Endothelial cell of umbilical vein (primary cell): ENCODE data around the gene ADCY9.

Experiments used
- EZH2 ChIP-seq: IDR thresholded peaks from 2 replicates; pipeline ENCODE4 v1.6.1; 2012; ENCODE audit warnings: borderline replicate concordance, low read depth, mild to moderate bottlenecking, moderate library complexity, low read length, inconsistent platforms; ENCODE audit not compliant: severe bottlenecking
- GATA2 ChIP-seq: IDR thresholded peaks from 2 replicates; pipeline ENCODE4 v1.7.0; 2011; ENCODE audit warnings: low read depth, mild to moderate bottlenecking, moderate library complexity, mixed read lengths, low read length; ENCODE audit not compliant: insufficient read length, insufficient read depth
- POLR2A ChIP-seq: IDR thresholded peaks from 2 replicates; pipeline ENCODE4 v1.6.1; 2012; ENCODE audit warnings: low read depth, mild to moderate bottlenecking, control low read depth, low read length
- POLR2AphosphoS5 ChIP-seq: IDR thresholded peaks from 2 replicates; pipeline ENCODE4 v1.6.1; 2012; ENCODE audit warnings: low read depth, mild to moderate bottlenecking, control low read depth, low read length, moderate library complexity; ENCODE audit not compliant: insufficient read depth
- TF ChIP-seq, protein P1 (sequence below), 2 donors: IDR thresholded peaks; 1 replicate in 1 of 2; 2 replicates in 1 of 2; pipeline ENCODE4 v1.5.1; 2011; ENCODE audit warnings: low read length in 2 of 2, mild to moderate bottlenecking in 2 of 2, moderate library complexity in 2 of 2, control low read depth in 1 of 2, inconsistent platforms in 1 of 2, low read depth in 1 of 2; ENCODE audit not compliant: insufficient read depth in 1 of 2; ENCODE audit errors: extremely low read depth in 1 of 2
- TF ChIP-seq, protein P2 (sequence below): IDR thresholded peaks from 2 replicates; pipeline ENCODE4 v1.6.1; 2011; ENCODE audit not compliant: insufficient read depth, insufficient read length

DNA sequence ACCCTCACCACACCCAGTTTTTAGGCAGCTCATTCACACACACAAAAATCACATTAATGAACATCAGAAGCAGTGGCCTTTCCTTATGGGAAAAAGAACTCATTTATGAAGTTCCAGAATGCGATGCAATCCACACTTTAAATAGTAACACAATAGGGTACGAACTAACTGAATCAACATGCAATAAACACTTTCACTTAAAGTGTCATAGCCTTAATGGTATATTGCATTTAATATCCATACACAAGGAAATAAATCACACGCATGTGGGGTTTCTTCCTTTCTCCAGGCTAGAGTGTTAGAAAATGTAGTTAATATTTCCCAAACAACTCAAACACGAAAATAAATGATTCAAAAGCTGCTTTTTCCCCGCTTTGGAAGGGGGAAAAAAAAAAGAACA lies 19.7 kb downstream of the ADCY9 start:
- TF ChIP-seq, protein P1, sequence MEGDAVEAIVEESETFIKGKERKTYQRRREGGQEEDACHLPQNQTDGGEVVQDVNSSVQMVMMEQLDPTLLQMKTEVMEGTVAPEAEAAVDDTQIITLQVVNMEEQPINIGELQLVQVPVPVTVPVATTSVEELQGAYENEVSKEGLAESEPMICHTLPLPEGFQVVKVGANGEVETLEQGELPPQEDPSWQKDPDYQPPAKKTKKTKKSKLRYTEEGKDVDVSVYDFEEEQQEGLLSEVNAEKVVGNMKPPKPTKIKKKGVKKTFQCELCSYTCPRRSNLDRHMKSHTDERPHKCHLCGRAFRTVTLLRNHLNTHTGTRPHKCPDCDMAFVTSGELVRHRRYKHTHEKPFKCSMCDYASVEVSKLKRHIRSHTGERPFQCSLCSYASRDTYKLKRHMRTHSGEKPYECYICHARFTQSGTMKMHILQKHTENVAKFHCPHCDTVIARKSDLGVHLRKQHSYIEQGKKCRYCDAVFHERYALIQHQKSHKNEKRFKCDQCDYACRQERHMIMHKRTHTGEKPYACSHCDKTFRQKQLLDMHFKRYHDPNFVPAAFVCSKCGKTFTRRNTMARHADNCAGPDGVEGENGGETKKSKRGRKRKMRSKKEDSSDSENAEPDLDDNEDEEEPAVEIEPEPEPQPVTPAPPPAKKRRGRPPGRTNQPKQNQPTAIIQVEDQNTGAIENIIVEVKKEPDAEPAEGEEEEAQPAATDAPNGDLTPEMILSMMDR (IDR thresholded peaks at IDR 0.05; ENCODE audit: extremely low read depth in 1 of 2, insufficient read depth in 1 of 2, low read depth in 1 of 2, low read length in 2 of 2): no peak
- no peak for TF ChIP-seq POLR2A
- TF ChIP-seq EZH2: no peak
- no peak for TF ChIP-seq POLR2AphosphoS5
- TF ChIP-seq, protein P2, sequence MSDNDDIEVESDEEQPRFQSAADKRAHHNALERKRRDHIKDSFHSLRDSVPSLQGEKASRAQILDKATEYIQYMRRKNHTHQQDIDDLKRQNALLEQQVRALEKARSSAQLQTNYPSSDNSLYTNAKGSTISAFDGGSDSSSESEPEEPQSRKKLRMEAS: no peak
- no peak for TF ChIP-seq GATA2
